Measurements from ENCODE around the gene TRABD2B.

TRABD2B gene

GRCh38 chr1:47908258-47908657 lies 88.9 kb downstream of the TRABD2B start:
- no peak for DNase-seq (ENCODE audit: low read depth in 3 of 3)

- DNase-seq (ENCODE audit: low read depth in 3 of 3): no peak
Observed at GRCh38 chr1:47907177-47907528, 90.0 kb downstream of the TRABD2B start.

- DNase-seq (ENCODE audit: low read depth in 3 of 3): no peak
Observed at GRCh38 chr1:47906527-47907176, 90.5 kb downstream of the TRABD2B start.

GRCh38 chr1:47906009-47906432 lies 91.2 kb downstream of the TRABD2B start:
- DNase-seq (ENCODE audit: low read depth in 3 of 3): no peak

GRCh38 chr1:47903723-47904122 lies 93.5 kb downstream of the TRABD2B start:
- no peak for DNase-seq (ENCODE audit: low read depth in 3 of 3)

- DNase-seq (ENCODE audit: low read depth in 3 of 3): no peak
Observed at GRCh38 chr1:47901001-47901575, 96.1 kb downstream of the TRABD2B start.

GRCh38 chr1:47898133-47898845 lies 98.9 kb downstream of the TRABD2B start:
- no peak for DNase-seq (ENCODE audit: low read depth in 3 of 3)

- no peak for DNase-seq (ENCODE audit: low read depth in 3 of 3)
Observed at GRCh38 chr1:47895279-47896125, 101.7 kb downstream of the TRABD2B start.

- DNase-seq (ENCODE audit: low read depth in 3 of 3): no peak
Observed at GRCh38 chr1:47894410-47895278, 102.5 kb downstream of the TRABD2B start.

- no peak for DNase-seq (ENCODE audit: low read depth in 3 of 3)
Observed at GRCh38 chr1:47893412-47893811, 103.8 kb downstream of the TRABD2B start.

- DNase-seq (ENCODE audit: low read depth in 3 of 3): no peak
Observed at GRCh38 chr1:47890779-47891178, 106.4 kb downstream of the TRABD2B start.

GRCh38 chr1:47888294-47888629 lies 108.9 kb downstream of the TRABD2B start:
- no peak for DNase-seq (ENCODE audit: low read depth in 3 of 3)

GRCh38 chr1:47887475-47888293 lies 109.5 kb downstream of the TRABD2B start:
- DNase-seq (ENCODE audit: low read depth in 3 of 3): no peak

GRCh38 chr1:47887060-47887459 lies 110.1 kb downstream of the TRABD2B start:
- no peak for DNase-seq (ENCODE audit: low read depth in 3 of 3)

GRCh38 chr1:47886141-47886540 lies 111.0 kb downstream of the TRABD2B start:
- no peak for DNase-seq (ENCODE audit: low read depth in 3 of 3)

- DNase-seq (ENCODE audit: low read depth in 3 of 3): no peak
Observed at GRCh38 chr1:47885062-47885830, 111.9 kb downstream of the TRABD2B start.

- no peak for DNase-seq (ENCODE audit: low read depth in 3 of 3)
Observed at GRCh38 chr1:47883963-47884362, 113.2 kb downstream of the TRABD2B start.

- DNase-seq (ENCODE audit: low read depth in 3 of 3): no peak
Observed at GRCh38 chr1:47881505-47882442, 115.4 kb downstream of the TRABD2B start.

- no peak for DNase-seq (ENCODE audit: low read depth in 3 of 3)
Observed at GRCh38 chr1:47876587-47876963, 120.6 kb downstream of the TRABD2B start.
